HG02852 (cell line): ENCODE results near the gene COX19.
"Not testable (repeated sequence)": the region's sequence is repeated elsewhere in the genome, so short reads cannot be mapped to it uniquely, and the experiment has no call there.

ENCODE experiments used
- ATAC-seq: cut with Tn5 transposase; IDR thresholded peaks from one replicate; pipeline ENCODE4 v1.9.1; 2021; ENCODE audit warnings: mild to moderate bottlenecking, moderate library complexity; ENCODE audit not compliant: unreplicated experiment

The COX19 gene

DNA sequence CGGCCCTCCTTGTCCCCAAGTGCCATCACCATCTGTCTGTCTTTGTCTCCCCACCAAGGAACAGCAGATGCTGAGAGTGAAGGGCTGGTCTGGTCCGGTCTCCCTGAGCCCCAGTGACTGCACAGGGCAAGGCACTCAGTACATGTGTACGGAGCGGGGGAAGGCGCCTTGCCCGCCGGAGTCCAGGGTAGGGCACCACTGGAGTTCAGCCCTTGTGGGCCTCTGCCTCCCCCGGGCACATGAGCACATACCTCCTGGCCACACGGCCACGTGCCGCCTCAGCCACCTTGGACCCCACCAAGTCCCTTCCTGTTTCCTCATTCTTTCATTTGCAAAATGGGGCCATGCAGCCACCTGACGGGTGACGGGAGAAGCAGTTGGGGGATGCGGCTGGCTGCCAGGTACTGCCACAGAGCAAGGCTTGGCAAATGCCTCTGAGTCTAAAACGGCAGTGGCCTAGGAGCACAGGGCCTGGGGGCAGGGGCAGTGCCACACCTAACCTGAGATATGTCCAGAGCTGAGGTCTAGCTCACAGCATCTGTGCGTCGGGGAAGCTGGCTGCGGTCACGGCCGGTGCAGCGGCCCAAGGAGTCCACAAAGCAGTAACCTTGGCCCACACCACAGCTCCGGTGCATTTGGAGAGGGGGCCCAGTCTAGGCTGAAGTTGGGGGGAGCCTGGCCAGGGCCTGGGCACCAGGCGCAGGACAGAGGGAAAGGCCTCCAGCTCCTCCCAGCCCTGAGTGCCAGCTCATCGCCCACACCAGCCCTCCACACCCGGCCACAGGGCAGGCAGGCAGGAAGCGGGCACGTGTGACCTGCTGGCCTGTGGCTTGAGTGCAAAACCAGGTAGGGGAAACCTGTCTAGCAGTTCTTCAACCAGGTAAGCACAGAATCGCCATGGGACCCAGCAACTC, 26.1 kb downstream of the COX19 start:
- ATAC-seq: no peak

DNA sequence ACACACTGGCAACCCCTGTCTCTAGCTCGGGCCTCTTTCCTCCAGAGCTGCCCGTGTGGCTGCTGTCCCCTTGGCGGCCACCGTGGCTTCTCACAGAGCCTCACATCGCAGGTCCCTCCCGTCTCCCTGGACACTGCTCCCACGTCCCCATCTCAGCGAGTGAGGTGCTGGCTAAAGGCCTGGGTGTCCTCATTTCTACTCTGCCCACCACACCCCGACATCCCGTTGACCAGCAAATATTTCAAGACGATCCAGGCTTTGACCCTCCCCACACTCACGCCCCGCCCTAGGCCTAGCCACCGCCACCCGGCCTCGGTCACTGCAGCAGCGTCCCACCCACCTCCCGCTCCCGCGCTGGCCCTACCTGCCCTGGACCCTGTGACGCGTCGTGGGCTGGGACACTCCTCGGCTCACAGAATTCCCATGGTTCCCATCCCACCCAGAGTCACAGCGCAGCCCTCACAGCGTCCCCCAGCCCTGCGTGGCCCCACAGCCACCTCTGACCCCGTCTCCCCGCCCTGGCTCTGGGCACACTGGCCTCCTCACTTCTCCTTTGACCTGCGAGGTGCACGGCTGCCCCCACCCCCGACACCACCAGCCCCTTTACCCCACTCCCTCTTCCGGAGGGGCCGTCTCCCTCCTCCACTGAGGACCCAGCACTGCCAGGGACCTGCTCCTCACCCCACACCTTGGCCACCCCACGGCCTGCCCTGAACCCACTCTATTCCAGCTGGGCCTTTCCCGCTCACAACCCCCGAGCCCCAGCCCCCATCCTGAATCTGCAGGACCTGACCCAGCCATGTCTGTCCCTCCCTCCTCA, 27.7 kb downstream of the COX19 start:
- ATAC-seq: no peak

DNA sequence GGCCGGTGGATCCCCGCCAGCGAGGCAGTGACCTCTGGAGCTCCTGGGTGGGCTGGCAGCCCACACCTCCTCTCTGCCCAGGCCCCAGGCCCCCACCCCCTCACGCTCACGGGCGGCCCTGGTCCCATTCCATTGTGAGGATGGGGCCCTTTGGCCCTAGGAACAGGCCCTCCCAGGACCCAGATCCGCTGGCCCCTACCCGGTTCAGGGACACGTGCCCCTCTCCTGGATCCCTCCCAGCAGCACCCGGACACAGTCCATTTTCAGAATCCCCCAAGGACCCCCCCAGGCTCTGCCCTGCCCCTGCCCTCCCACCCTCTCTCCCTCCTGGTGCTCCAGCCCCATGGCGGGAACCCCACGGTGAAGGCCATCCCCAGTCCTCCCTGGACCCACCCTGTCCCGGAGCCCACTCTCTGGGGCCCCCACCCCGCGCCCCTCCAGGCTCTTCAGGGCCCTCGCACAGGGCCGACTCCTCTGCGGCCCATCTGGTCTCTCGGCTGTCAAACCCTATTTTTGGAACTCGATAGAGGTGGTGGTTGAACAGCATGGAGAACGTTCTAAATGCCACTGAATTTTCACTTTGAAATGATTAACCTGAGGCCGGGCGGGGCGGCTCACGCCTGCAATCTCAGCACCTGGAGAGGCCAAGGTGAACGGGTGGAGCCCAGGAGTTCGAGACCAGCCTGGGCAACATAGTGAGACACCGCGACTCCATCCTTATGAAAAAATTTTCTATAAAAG, 28.9 kb downstream of the COX19 start:
- no peak for ATAC-seq

DNA sequence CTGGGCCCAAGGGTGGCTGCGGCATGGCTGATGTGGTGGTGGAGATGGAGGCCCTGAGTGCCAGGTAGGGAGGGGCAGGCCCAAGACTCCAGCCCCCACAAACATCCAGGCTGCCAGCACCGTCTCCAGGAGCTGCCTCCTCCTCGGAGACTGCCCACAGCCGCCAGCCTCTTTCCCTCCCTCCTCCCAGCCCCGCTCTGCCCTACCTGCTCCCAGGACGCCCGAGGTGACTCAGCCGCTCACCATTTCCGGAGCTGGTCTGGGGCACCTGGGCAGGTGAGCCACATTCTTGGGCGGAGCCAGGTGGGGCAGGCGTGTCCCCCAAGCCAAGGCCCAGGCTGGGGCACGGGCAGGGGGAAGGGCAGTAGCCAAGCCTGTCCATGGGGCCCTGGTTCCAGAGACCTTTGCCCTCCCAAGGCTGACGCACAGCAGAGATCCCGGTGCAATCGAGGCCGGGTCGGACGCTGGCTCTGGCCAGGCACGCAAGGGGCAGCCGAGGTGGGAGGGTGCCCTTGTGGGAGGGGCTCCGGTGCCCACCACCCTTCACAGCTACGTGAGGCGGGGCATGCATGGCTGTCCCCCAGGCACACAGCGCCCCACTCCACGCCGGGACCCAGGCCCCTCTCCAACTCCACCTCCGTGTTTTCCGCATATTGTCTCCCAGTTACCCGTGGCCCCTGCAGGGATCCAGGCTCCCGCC, 29.6 kb downstream of the COX19 start:
- ATAC-seq: no peak

DNA sequence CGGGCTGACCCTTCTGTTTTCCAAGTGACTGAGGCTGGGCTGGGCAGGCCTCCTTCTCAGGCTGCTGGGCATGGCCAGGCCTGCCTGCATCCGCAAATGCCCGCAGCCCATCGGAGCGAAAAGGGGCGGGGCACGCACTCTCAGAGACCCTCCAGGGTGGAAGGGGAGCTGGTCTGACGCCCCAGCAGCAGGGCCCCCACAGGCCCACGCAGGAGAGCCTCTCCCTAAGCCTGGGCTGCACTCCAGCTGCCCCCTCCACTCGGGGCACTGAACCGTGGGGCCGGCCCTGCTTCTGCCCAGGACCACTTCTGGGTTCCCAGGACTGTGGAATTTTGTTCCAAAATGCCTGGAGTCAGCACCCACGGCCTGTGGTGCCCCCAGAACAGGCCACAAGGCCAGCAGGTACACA, 30.2 kb downstream of the COX19 start:
- no peak for ATAC-seq

DNA sequence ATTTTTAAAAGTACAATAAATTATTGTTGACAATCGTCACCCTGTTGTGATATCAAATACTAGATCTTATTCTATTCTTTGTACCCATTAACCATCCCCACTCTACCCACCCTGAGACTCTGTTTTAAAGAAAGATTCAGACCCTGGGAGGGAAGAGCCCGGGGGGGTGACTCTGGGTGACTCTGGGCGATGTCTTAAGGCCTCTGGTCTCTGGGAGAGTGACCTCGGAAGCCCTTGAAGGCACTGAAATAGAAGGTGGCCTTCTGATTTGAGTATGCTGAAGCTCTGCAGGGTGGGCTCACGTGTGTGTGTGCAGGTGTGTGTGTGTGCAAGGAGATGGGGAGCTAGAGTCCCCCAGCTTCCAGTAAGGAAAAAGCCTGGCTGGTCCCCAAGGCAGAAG, 30.6 kb downstream of the COX19 start:
- no peak for ATAC-seq

DNA sequence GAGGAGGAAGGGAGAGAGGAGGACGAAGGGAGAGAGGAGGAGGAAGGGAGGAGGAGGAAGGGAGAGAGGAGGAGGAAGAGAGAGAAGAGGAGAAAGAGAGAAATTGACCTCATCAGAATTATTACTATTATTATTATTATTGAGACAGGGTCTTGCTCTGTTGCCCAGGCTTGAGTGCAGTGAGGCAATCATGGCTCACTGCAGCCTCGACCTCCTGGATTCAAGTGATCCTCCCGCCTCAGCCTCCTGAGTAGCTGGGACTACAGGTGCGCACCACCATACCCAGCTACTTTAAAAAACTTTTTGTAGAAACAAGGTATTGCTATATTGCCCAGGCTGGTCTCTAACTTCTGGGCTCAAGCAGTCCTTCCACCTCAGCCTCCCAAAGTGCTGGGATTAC, 31.6 kb downstream of the COX19 start:
- not testable (repeated sequence) for ATAC-seq

DNA sequence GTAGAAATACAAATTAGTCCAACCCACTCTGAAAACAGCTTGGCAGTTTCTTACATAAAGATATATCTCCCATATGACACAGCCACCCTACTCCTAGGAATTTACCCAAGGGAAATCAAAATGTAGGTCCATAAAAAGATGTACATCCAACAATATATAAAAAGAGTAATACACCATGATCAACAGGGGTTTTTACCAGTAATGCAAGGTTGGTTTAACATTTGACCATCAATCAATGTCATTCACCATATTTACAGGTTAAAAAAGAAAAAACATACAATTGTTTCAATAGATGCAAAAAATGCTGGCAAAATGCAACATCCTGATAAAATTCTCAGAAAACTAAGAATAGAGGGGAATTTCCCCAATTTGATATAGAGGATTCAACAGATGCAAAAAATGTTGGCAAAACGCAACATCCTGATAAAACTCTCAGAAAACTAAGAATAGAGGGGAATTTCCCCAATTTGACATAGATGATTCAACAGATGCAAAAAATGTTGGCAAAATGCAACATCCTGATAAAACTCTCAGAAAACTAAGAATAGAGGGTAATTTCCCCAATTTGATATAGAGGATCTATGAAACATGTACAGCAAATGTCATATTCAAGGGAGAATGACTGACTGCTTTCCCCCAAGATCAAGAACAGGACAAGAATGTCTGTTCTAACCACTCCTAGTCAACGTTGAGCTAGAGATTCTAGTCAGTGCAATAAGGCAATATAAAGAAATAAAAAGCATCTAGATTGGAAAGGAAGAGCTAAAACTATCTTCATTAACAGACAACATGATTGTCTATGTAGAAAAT, 34.5 kb downstream of the COX19 start:
- ATAC-seq: no peak

DNA sequence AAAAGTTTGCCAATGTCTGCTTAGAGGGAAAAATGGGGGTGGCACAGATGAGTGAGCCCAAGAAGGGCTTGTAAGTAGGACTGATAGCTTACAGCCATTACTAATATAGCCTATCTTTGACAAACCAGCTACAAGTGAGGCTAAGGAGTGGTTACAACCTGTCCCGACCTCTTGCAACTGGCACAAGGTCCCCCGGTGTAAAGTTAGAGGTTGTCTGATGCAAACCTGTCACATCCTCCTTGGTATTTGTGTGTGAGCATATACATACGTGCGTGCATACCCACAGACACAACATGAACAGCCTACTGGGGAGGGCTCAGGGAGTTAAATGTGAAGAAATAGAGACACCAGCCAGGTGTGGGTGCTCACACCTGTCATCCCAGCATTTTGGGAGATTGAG, 35.5 kb downstream of the COX19 start:
- ATAC-seq: no peak

DNA sequence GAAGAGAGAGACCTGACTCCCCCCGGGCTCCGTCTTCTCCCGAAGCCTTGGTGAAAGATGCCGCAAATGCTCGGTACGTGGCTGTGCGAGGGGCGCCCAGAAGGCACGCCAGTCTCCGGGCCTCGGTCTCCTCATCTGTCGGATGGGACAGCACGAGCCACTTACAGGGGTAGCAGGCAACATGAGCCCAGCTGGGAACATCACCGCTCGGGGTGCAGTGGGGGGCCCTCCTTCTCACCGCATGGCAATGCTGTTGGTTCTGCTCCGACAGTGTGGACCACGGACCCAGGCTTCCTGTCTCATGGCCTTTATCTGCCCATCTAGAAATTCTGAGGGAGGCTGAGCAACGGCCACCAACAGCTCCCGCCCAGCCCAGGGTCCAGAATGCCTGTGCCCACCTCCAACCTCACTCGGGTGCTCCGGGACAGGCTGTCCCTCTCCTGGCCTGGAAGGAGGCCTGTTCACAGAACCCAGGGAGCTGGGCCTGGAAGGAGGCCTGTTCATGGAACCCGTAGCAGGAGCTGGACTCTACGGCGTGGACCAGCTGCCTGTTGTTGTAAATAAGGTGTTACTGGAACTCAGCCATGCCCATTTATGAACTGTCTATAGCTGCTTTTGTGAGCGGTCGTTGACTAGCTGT, 36.7 kb downstream of the COX19 start:
- no peak for ATAC-seq

DNA sequence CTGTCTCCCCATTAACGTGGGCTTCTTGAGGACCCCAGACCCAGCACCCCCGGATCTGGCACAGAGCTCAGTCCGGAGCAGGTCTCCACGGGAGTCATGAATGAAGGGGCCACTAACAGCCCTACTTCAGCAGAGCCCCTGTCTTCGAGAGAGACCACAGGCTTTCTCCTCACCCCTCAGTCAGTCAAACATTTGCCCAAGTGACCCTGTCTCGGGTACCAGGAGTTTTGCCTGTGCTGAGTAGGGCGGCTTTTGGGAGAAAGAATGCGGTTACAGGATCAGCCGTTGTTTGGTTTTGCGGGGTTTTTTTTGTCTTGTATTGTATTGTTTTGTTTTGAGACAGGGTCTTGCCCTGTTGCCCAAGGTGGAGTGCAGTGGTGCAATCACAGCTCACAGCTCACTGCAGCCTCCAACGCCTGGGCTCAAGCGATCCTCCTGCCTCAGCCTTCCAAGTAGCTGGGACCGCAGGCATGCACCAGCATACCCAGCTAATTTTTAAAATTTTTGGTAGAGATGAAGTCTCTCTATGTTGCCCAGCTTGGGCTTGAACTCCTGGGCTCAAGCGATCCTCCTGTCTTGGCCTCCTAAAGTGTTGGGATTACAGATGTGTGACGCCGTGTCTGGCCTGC, 37.4 kb downstream of the COX19 start:
- ATAC-seq: no peak

DNA sequence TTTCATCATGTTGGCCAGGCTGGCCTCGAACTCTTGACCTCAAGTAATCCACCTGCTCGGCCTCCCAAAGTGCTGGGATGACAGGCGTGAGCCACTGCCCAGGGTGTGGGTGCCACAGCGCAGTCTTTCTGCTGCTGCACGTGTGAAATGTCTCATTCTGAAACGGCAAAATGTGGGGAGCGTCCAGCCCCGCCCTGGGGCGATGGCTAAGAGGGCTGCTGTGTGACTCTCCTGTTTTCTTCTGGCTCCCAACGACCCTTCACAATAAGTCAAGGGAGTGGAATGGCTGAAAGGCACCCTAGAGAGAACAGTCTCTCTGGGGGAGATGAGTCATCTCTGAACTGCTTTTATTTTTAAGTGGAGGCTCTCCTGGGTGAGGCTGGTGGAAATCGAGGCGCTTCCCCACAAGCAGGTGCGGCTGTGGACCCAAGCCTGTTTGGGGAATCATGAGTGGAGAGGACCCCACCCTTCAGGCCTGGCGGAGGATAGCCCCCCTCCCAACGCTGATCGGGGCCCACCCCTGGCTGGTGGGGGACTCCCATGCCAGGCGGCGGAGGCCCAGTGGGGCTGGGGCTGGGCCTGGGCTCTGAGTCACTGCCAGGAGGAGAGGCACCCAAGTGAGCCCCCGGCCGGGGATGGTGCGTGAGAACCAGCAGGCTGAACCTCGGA, 38.8 kb downstream of the COX19 start:
- peak; percentile 90 for ATAC-seq

DNA sequence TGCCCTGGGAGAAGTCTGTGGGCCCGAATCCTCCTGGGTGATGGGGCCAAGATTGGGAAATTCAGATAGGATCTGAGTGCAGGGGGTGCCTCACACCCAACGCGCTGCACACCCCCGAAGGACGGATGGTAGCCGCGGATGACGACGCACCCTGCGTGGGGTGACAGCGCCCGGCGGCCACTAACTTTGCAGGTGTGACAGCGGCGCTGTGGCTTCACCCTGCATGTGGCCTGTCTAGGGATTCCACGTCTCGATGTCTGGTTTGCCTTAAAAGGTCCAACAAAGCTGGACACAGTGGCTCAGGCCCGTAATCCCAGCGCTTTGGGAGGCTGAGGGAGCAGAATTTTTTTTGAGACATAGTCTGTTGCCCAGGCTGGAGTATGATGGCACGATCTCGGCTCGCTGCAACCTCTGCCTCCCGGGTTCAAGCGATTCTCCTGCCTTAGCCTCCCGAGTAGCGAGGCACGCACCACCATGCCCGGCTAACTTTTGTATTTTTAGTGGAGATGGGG, 39.4 kb downstream of the COX19 start:
- ATAC-seq: no peak

DNA sequence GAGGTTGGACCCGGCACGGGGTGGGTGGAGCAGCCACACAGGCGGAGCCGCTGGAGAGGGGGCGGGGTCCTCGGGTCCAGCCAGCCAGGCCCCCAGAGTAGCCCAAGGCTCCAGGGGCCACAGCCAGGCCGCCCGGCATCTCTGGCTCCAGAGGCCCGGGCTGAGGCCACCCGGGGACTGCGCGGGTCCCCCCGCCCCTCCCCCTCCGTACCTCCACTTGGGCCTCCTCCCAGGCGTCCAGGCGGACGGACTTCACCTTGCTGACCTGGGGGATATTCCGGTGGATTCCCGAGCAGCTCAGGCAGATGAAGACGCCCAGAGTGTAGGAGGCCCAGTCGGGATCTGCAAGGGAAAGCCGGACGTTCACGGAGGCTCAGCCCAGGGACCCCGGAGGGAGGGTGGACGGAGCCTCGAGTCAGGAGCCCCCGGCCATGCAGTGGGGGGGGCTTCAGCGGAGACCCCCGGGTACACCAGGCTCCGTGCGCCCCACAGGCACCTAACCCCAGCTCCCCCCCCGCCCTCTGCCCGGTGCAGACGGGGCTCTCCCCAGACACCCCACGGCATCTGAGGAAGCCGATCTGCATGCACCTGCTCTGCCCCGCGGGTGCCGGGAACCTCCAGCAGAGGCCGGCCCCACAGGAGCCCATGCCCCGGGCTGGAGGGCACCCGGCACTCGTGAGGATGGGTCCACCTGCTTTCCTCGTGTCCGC, 40.0 kb downstream of the COX19 start:
- ATAC-seq: no peak

DNA sequence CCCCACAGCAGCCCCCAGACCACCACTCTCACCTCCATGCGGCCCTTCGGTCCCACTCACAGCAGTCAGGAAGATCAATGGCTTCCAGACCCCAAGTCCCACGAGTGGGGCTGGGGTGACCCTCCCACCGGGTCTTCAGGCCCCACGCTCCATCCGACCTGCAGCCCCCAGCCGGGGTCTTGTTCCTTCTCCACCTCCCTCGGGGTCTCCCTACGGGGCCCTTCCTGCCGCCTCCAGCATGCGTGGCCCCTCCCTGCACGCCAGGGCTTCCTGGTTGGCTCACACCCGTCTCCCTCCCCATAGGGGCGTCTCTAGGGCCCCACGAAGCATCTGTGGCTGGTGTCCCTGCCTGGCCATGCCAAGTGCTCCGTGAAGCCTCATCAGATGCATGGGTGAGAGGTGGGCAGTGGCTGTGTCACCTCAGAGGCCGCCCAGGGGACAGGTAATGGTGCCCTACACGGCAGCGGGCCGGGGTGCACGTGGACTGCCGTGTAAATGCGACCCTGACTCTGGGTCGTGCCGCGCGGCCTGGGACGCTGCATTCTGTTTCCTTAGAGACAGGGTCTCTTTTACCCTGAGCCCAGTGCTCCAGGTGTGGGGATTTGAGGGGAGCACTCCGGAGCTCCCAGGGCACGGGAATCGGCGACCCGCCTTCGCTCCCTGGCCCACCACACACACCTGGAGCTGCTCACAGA, 40.7 kb downstream of the COX19 start:
- ATAC-seq: no peak

DNA sequence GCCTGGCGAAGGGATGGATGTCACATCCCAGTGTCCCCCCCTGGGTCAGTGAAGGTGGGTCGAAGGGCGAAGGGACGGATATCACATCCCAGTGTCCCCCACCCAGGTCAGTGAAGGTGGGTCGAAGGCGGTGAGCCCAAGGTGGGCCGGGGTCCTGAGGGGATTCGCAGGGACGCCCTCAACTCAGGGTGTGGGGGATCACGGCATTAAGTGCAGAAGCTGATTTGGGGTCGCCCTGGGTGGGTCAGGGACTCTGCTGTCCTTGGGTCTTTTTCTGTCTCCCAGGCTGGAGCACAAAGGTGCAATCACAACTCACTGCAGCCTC, 42.7 kb downstream of the COX19 start:
- ATAC-seq: no peak
